K562 (cell line): ENCODE data around the gene B4GALT5. TPM values are rescaled to one million over a fixed set of nuclear protein-coding genes. Genes with fewer than 3 reads are reported as not detected.

Experiments
- ATAC-seq: fragments of 200-7000 bp; cut with Tn5 transposase; 3 replicates; pipeline ENCODE4 v1.9.1; 2020; ENCODE audit warnings: moderate library complexity
- BruUV-seq: library from RNA; stranded (reverse); fragments of 400-500 nt; replicated peaks from 2 replicates; lab custom pipeline; 2021; lab: Mats Ljungman, UMichigan
- CTCF ChIA-PET: fragments of 300-600 bp; formaldehyde crosslinking; extraction: SDS; loops from one replicate; lab custom pipeline; 2021; ENCODE audit warnings: low intra/inter-chr PET ratio; lab: Yijun Ruan, JAX
- POLR2A ChIA-PET: fragments of 300-600, 350-650 bp; sonication (Branson Sonifier 250); formaldehyde crosslinking; extraction: SDS; loops from one replicate; lab custom pipeline; 2021; ENCODE audit warnings: antibody characterized with exemption, inconsistent platforms; lab: Yijun Ruan, JAX
- DNase-seq, 4 experiments: peaks; one replicate each; pipeline versions ENCODE4 v3.0.0 to v3.0.0-alpha.2; 2011 to 2018; ENCODE audit warnings: low spot score in 3 of 4, mixed read lengths in 3 of 4; ENCODE audit errors: extremely low read depth in 1 of 4
- FAIRE-seq: peaks from 2 replicates; lab custom pipeline; 2011; peaks lifted over from hg19 to GRCh38; lab: Jason Lieb, UNC
- H2AFZ ChIP-seq: 2 replicates; pipeline ENCODE4 v1.6.0; 2011; ENCODE audit warnings: low read depth, low read length, control low read depth, inconsistent platforms
- H3K27ac ChIP-seq: fragments of 200-600 bp; 3 replicates; pipeline ENCODE4 v1.8.0; 2011; ENCODE audit warnings: low read depth, mild to moderate bottlenecking, control low read depth, inconsistent platforms, low read length, moderate library complexity, mixed read lengths; ENCODE audit errors: extremely low read depth
- H3K27me3 ChIP-seq, 2 experiments: fragments of 300-600 bp in 1 of 2; 2 replicates in 1 of 2; 3 replicates in 1 of 2; pipeline versions ENCODE4 v1.6.0 to v1.8.0; 2011; ENCODE audit warnings: inconsistent platforms in 2 of 2, low read length in 2 of 2, mild to moderate bottlenecking in 1 of 2, mixed read lengths in 1 of 2, moderate library complexity in 1 of 2; ENCODE audit not compliant: control insufficient read depth in 2 of 2, insufficient read depth in 2 of 2
- H3K36me3 ChIP-seq: fragments of 300-600 bp; 3 replicates; pipeline ENCODE4 v1.8.0; 2011; ENCODE audit warnings: mild to moderate bottlenecking, low read length, inconsistent platforms; ENCODE audit not compliant: control insufficient read depth, insufficient read depth
- H3K4me1 ChIP-seq, 2 experiments: fragments of 200-600 bp in 1 of 2; replicated peaks in 1 of 2; 2 replicates in 1 of 2; 3 replicates in 1 of 2; pipeline versions ENCODE4 v1.5.1 to v1.8.0; 2011; ENCODE audit warnings: inconsistent platforms in 2 of 2, low read length in 2 of 2, mild to moderate bottlenecking in 1 of 2, mixed read lengths in 1 of 2, moderate library complexity in 1 of 2; ENCODE audit not compliant: control insufficient read depth in 2 of 2, insufficient read depth in 2 of 2
- H3K4me2 ChIP-seq: 2 replicates; pipeline ENCODE4 v1.6.1; 2011; ENCODE audit warnings: low read length, control low read depth, inconsistent platforms, mixed read lengths; ENCODE audit not compliant: insufficient read depth
- H3K4me3 ChIP-seq: fragments of 200-600 bp; sonication (generic), shearing (Covaris generic); 2 replicates; pipeline ENCODE4 v1.5.1; 2016; ENCODE audit warnings: control low read depth, inconsistent platforms
- H3K79me2 ChIP-seq: fragments of 200-600 bp; 3 replicates; pipeline ENCODE4 v1.8.0; 2011; ENCODE audit warnings: low read length, inconsistent platforms; ENCODE audit not compliant: control insufficient read depth, insufficient read depth
- H3K9ac ChIP-seq, 2 experiments: 2 replicates each; pipeline versions ENCODE4 v1.6.0 to v1.6.1; 2011; ENCODE audit warnings: low read depth in 2 of 2, low read length in 2 of 2, control low read depth in 1 of 2, inconsistent platforms in 1 of 2, mild to moderate bottlenecking in 1 of 2, mixed read lengths in 1 of 2; ENCODE audit not compliant: insufficient read depth in 1 of 2
- H3K9me1 ChIP-seq: one replicate; pipeline ENCODE4 v1.6.0; 2011; ENCODE audit warnings: inconsistent platforms, mild to moderate bottlenecking, low read length, moderate library complexity; ENCODE audit not compliant: control insufficient read depth, insufficient read depth
- H3K9me3 ChIP-seq: replicated peaks from 2 replicates; pipeline ENCODE4 v1.5.1; 2011; ENCODE audit warnings: low read depth, low read length, inconsistent platforms; ENCODE audit not compliant: control insufficient read depth, insufficient read depth
- H4K20me1 ChIP-seq: replicated peaks from 2 replicates; pipeline ENCODE4 v1.6.1; 2011; ENCODE audit warnings: low read length, inconsistent platforms, mixed read lengths; ENCODE audit not compliant: control insufficient read depth, insufficient read depth
- EHMT2 ChIP-seq: fragments of 450-650 bp; IDR thresholded peaks from 2 replicates; pipeline ENCODE4 v1.6.1; 2018; ENCODE audit warnings: antibody characterized with exemption
- HIVEP1 ChIP-seq: fragments of 250-450 bp; sonication (Bioruptor Pico); IDR thresholded peaks from 2 replicates; pipeline ENCODE4 v1.4.0; 2020; ENCODE audit warnings: mild to moderate bottlenecking
- NR2C1 ChIP-seq, 2 experiments: fragments of 450-650 bp; IDR thresholded peaks; 2 replicates each; pipeline ENCODE4 v1.6.1; 2017; ENCODE audit warnings: mild to moderate bottlenecking in 2 of 2, antibody characterized with exemption in 1 of 2, inconsistent platforms in 1 of 2, missing compliant biosample characterization in 1 of 2, missing genetic modification characterization in 1 of 2
- SIX5 ChIP-seq, 2 experiments: IDR thresholded peaks; 2 replicates each; pipeline ENCODE4 v1.6.1; 2011; ENCODE audit warnings: low read length in 2 of 2, borderline replicate concordance in 1 of 2, low read depth in 1 of 2, mild to moderate bottlenecking in 1 of 2, moderate library complexity in 1 of 2; ENCODE audit not compliant: insufficient read depth in 1 of 2
- WGBS: fragments of 100-300 bp; shearing (Covaris generic); methylation state at CpG from one replicate; pipeline ENCODE4 v1.1.6; 2016; ENCODE audit warnings: low coverage, mixed read lengths; ENCODE audit not compliant: insufficient coverage; ENCODE audit errors: missing lambda C conversion rate; 5-methylcytosine and 5-hydroxymethylcytosine counted together
- in situ Hi-C: fragments of 300-500 bp; cut with MboI; formaldehyde crosslinking; loops from 4 replicates; pipeline ENCODE4 v1.15.0; 2018; ENCODE audit warnings: inconsistent platforms, mixed read lengths
- intact Hi-C: fragments of 100-400 bp; cut with micrococcal nuclease; formaldehyde crosslinking; loops from 2 replicates; pipeline ENCODE4 v1.14.2; 2022
- polyA plus RNA-seq, 8 experiments: library from polyadenylated mRNA; depleted of rRNA in 4 of 8; stranded (reverse) in 5 of 8; unstranded in 3 of 8; fragments of >200 nt; fragmentation: Nextera tagmentation in 2 of 8; fragmentation: Illumina TruSeq in 1 of 8; extraction: Ambion mirVana in 2 of 8; extraction: Trizol in 1 of 8; gene quantifications; 2 replicates each; pipeline versions ENCODE4 v1.2.1 to v1.2.3, GENCODE V29; 2011 to 2014; ENCODE audit warnings: inconsistent platforms in 1 of 8, missing spikeins in 1 of 8
- total RNA-seq, 7 experiments: library from RNA; depleted of rRNA in 6 of 7; stranded (reverse); fragments of >200 nt in 6 of 7; fragmentation: Illumina TruSeq in 2 of 7; extraction: Trizol in 2 of 7; gene quantifications; 2 replicates each; pipeline versions ENCODE4 v1.2.1 to v1.2.3, GENCODE V29; 2011 to 2021; ENCODE audit warnings: low replicate concordance in 1 of 7

Gene B4GALT5
- total and polyA plus RNA-seq, 9 of the 15 experiments (the other 6 are each of a cell fraction or from before 2014, with no cell fraction given) = 8.5 to 32.6 (median 23.4) TPM

- no peaks in the 10 kb centered on the region for H4K20me1 ChIP-seq
- no peak overlapping the region for H2AFZ ChIP-seq
- peaks cover 3 to 7% of the 10 kb centered on the region in 2 experiments; a peak in 2 of 5 replicates for H3K27me3 ChIP-seq
- H3K9me3 ChIP-seq = no peaks in the 10 kb centered on the region
- intact Hi-C loops = no loop called here
- no peaks in the 10 kb centered on the region for H3K36me3 ChIP-seq
- no TSS peak for BruUV-seq
- TF ChIP-seq EHMT2 (peak; percentile 32; the same call in 1 of the 2 replicates), NR2C1 (IDR thresholded peaks at IDR 0.05) (0 out of 2 replicates have a peak, but pooled peaks have one; percentile 5), NR2C1 (tag; IDR thresholded peaks at IDR 0.05) (no peak), SIX5 (IDR thresholded peaks at IDR 0.05; ENCODE audit: borderline replicate concordance in 1 of 2, insufficient read depth in 1 of 2, low read depth in 1 of 2, low read length in 2 of 2) (no peak), HIVEP1 (CRISPR knock-in tag) (no peak)
- no peak overlapping the region for H3K4me3 ChIP-seq
- H3K27ac ChIP-seq = no peak overlapping the region
- FAIRE-seq (no peak), ATAC-seq (no peak), DNase-seq (no peak)
- H3K4me1 ChIP-seq = peaks cover 0 to 8% of the 10 kb centered on the region in 2 experiments; a peak in 3 of 5 replicates
- in situ Hi-C loops = no loop called here
- H3K4me2 ChIP-seq = no peak overlapping the region
- ChIA-PET CTCF (no interaction called here), POLR2A (no interaction called here)
- WGBS = 6% methylated on average over 4 of the region's 4 CpGs
- H3K9me1 ChIP-seq = no peaks in the 10 kb centered on the region
- no peaks in the 10 kb centered on the region for H3K79me2 ChIP-seq
- H3K9ac ChIP-seq = no peak overlapping the region
These were observed 94.3 kb downstream of the B4GALT5 start for GRCh38 chr20:49619113-49620048.
